GM12878 (cell line): ENCODE measurements around the gene ERC2. TPM values are rescaled to one million over a fixed set of nuclear protein-coding genes. Genes with fewer than 3 reads are reported as not detected.

ENCODE experiments used
- ATAC-seq: fragments of 200-7000 bp; cut with Tn5 transposase; 3 replicates; pipeline ENCODE4 v1.9.1; 2020; ENCODE audit warnings: mild to moderate bottlenecking, moderate library complexity
- BruUV-seq: library from RNA; stranded (reverse); fragments of 400-500 nt; replicated peaks from 2 replicates; lab custom pipeline; 2021; lab: Mats Ljungman, UMichigan
- CTCF ChIA-PET: fragments of 300-600 bp; sonication (Branson Sonifier 250); formaldehyde crosslinking; extraction: SDS; loops from one replicate; lab custom pipeline; 2021; ENCODE audit warnings: inconsistent platforms; lab: Yijun Ruan, JAX
- POLR2A ChIA-PET: fragments of 350-600 bp; formaldehyde crosslinking; extraction: SDS; loops from one replicate; lab custom pipeline; 2021; ENCODE audit warnings: inconsistent platforms; lab: Charles Lee
- RAD21 ChIA-PET: fragments of 300-600 bp; sonication (Branson Sonifier 250); formaldehyde crosslinking; loops from one replicate; lab custom pipeline; 2023; ENCODE audit warnings: antibody characterized with exemption; ENCODE audit not compliant: unreplicated experiment; lab: Charles Lee
- SMC1A ChIA-PET: fragments of 300-600 bp; sonication (Branson Sonifier 250); formaldehyde crosslinking; loops from one replicate; lab custom pipeline; 2023; ENCODE audit not compliant: unreplicated experiment, uncharacterized antibody; lab: Charles Lee
- DNase-seq: peaks from one replicate; pipeline ENCODE4 v3.0.0-alpha.2; 2011; ENCODE audit warnings: low read depth, low spot score
- FAIRE-seq: peaks from 3 replicates; lab custom pipeline; 2011; peaks lifted over from hg19 to GRCh38; lab: Jason Lieb, UNC
- H2AFZ ChIP-seq: 2 replicates; pipeline ENCODE4 v1.6.0; 2011; ENCODE audit warnings: low read depth, low read length, control low read depth; ENCODE audit not compliant: control insufficient read depth
- H3K27ac ChIP-seq: 2 replicates; pipeline ENCODE4 v1.5.1; 2011; ENCODE audit warnings: control low read depth; ENCODE audit not compliant: control insufficient read depth, insufficient read depth
- H3K27me3 ChIP-seq, 2 experiments: replicated peaks in 1 of 2; 2 replicates each; pipeline versions ENCODE4 v1.6.0 to v1.6.1; 2011; ENCODE audit warnings: low read length in 1 of 2; ENCODE audit not compliant: control insufficient read depth in 2 of 2, insufficient read depth in 2 of 2
- H3K36me3 ChIP-seq, 2 experiments: 2 replicates each; pipeline ENCODE4 v1.5.1; 2011; ENCODE audit warnings: low read length in 1 of 2; ENCODE audit not compliant: control insufficient read depth in 2 of 2, insufficient read depth in 2 of 2
- H3K4me1 ChIP-seq: 2 replicates; pipeline ENCODE4 v1.6.1; 2011; ENCODE audit warnings: mild to moderate bottlenecking, low read length, moderate library complexity, mixed read lengths; ENCODE audit not compliant: control insufficient read depth, insufficient read depth
- H3K4me2 ChIP-seq: 2 replicates; pipeline ENCODE4 v1.6.0; 2011; ENCODE audit warnings: control low read depth; ENCODE audit not compliant: control insufficient read depth, insufficient read depth
- H3K4me3 ChIP-seq: fragments of 200-600 bp; sonication (generic); 2 replicates; pipeline ENCODE4 v1.5.1; 2016
- H3K79me2 ChIP-seq: 2 replicates; pipeline ENCODE4 v1.6.0; 2011; ENCODE audit warnings: low read length; ENCODE audit not compliant: control insufficient read depth, insufficient read depth
- H3K9ac ChIP-seq: 2 replicates; pipeline ENCODE4 v1.8.0; 2011; ENCODE audit warnings: low read length, control low read depth, mixed read lengths; ENCODE audit not compliant: control insufficient read depth, insufficient read depth
- H3K9me3 ChIP-seq: replicated peaks from 3 replicates; pipeline ENCODE4 v1.5.1; 2011; ENCODE audit warnings: mild to moderate bottlenecking, low read length; ENCODE audit not compliant: control insufficient read depth, insufficient read depth
- H4K20me1 ChIP-seq: 2 replicates; pipeline ENCODE4 v1.6.0; 2011; ENCODE audit not compliant: control insufficient read depth, insufficient read depth
- CREB1 ChIP-seq: IDR thresholded peaks from 2 replicates; pipeline ENCODE4 v1.6.1; 2012; ENCODE audit warnings: low read depth, mild to moderate bottlenecking, inconsistent platforms
- DPF2 ChIP-seq: fragments of 450-650 bp; IDR thresholded peaks from 2 replicates; pipeline ENCODE4 v1.6.1; 2017; ENCODE audit warnings: mild to moderate bottlenecking
- HDAC6 ChIP-seq: fragments of 200-600 bp; sonication (generic); IDR thresholded peaks from one replicate; pipeline ENCODE4 v1.8.0; 2017; ENCODE audit warnings: antibody characterized with exemption; ENCODE audit not compliant: unreplicated experiment
- IKZF1 ChIP-seq: fragments of 450-650 bp; conservative IDR thresholded peaks from 2 replicates; pipeline ENCODE4 v1.6.1; 2017; ENCODE audit warnings: antibody characterized with exemption, mild to moderate bottlenecking
- MEF2B ChIP-seq: fragments of 450-650 bp; IDR thresholded peaks from 2 replicates; pipeline ENCODE4 v1.6.1; 2018; ENCODE audit warnings: mild to moderate bottlenecking, moderate library complexity; ENCODE audit not compliant: partially characterized antibody, poor library complexity, severe bottlenecking
- MTA2 ChIP-seq: fragments of 450-650 bp; IDR thresholded peaks from 2 replicates; pipeline ENCODE4 v1.6.1; 2016; ENCODE audit warnings: low read depth, mild to moderate bottlenecking, moderate library complexity
- RUNX3 ChIP-seq: IDR thresholded peaks from 2 replicates; pipeline ENCODE4 v1.6.1; 2012; ENCODE audit warnings: low read length, inconsistent platforms
- SPI1 ChIP-seq: IDR thresholded peaks from 2 replicates; pipeline ENCODE4 v1.6.1; 2011; ENCODE audit warnings: low read depth, mild to moderate bottlenecking, low read length, moderate library complexity, borderline replicate concordance; ENCODE audit not compliant: insufficient read depth
- SRF ChIP-seq, 2 experiments: IDR thresholded peaks; 2 replicates each; pipeline ENCODE4 v1.6.1; 2011; ENCODE audit warnings: low read depth in 2 of 2, low read length in 2 of 2, mild to moderate bottlenecking in 1 of 2, moderate library complexity in 1 of 2
- TCF7 ChIP-seq: IDR thresholded peaks from 2 replicates; pipeline ENCODE4 v1.6.1; 2014; ENCODE audit warnings: antibody characterized with exemption, borderline replicate concordance
- WGBS: methylation state at CpG from one replicate; pipeline ENCODE4 v1.1.6; 2016; ENCODE audit warnings: low lambda C conversion rate; ENCODE audit not compliant: insufficient replicate concordance, insufficient coverage; ENCODE audit errors: missing lambda C conversion rate; 5-methylcytosine and 5-hydroxymethylcytosine counted together
- in situ Hi-C: fragments of 300-500 bp; cut with MboI; formaldehyde crosslinking; loops from 9 replicates; pipeline ENCODE4 v1.14.3; 2018; ENCODE audit warnings: mixed read lengths
- intact Hi-C: fragments of 100-400 bp; cut with micrococcal nuclease; formaldehyde crosslinking; loops from one replicate; pipeline ENCODE4 v1.14.2; 2022; ENCODE audit not compliant: unreplicated experiment
- polyA plus RNA-seq, 11 experiments: library from polyadenylated mRNA; depleted of rRNA in 4 of 11; unstranded in 6 of 11; stranded (reverse) in 5 of 11; fragments of >200 nt; fragmentation: Nextera tagmentation in 4 of 11; fragmentation: Illumina TruSeq in 1 of 11; extraction: Ambion mirVana in 4 of 11; extraction: Trizol in 1 of 11; gene quantifications; 1 replicate in 1 of 11; 2 replicates in 10 of 11; pipeline versions ENCODE4 v1.2.1 to v1.2.3, GENCODE V29; 2011 to 2016; ENCODE audit warnings: inconsistent platforms in 2 of 11, missing spikeins in 2 of 11, low read depth in 1 of 11
- total RNA-seq, 4 experiments: library from RNA; depleted of rRNA in 3 of 4; stranded (reverse); fragments of >200 nt in 3 of 4; fragmentation: Illumina TruSeq in 1 of 4; extraction: Trizol in 1 of 4; gene quantifications; 2 replicates each; pipeline versions ENCODE4 v1.2.1 to v1.2.3, GENCODE V29; 2013 to 2021
- TF ChIP-seq, protein P1 (sequence below): fragments of 450-650 bp; formaldehyde crosslinking; IDR thresholded peaks from 2 replicates; pipeline ENCODE4 v1.4.0; 2022; ENCODE audit warnings: mild to moderate bottlenecking, moderate library complexity
- TF ChIP-seq, protein P2 (sequence below): fragments of 450-650 bp; IDR thresholded peaks from 2 replicates; pipeline ENCODE4 v1.6.1; 2014; ENCODE audit warnings: mild to moderate bottlenecking

The ERC2 gene
- total and polyA plus RNA-seq, 10 of the 15 experiments (the other 5 are each of a cell fraction or from before 2014, with no cell fraction given), result 0.06 to 1.4 (median 0.12) TPM; not detected in 3

DNA sequence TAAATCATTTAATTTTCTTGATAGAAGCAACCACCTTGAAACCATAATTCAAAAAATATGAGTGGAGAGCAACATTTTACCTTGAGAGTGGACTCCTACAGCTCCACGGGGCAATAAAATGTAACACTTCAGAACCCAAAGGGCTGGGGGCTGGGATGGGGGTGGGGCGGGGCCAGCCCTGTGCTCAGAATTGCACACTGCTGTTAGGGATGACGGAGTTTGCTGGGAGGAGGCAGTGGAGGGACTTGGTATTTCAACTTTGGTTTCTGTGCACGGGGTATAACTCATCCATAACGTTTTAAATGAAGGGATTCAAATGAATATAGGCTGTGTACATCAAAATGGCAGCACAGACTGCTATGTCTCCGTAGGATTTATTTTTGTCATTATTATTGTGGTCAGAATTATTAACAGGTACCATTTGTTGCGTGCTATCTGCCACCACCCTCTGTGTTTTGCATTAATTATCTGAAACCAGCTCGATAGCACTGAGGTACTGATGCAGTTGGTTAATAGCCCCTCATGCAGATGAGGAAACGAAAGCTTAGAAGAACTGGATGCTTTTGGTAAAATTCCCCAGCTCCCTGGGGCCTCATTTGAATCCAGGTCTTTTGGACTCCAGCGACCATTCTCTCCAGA, 951.8 kb downstream of the ERC2 start:
- in situ Hi-C loops (no loop called here), intact Hi-C loops (no loop called here)
- no peak overlapping the region for H3K9ac ChIP-seq
- ChIA-PET SMC1A (no interaction called here), POLR2A (no interaction called here), CTCF (no interaction called here), RAD21 (no interaction called here)
- TF ChIP-seq SPI1 (peak; percentile 24; the same call in 1 of the 2 replicates), MEF2B (peak; percentile 27), IKZF1 (0 out of 2 replicates have a peak, but pooled peaks have one; percentile 26), MTA2 (0 out of 2 replicates have a peak, but pooled peaks have one; percentile 32), DPF2 (no peak; the same call in 1 of the 2 replicates)
- FAIRE-seq (no peak), DNase-seq (no peak), ATAC-seq (peak; percentile 46; the same call in 2 of the 3 replicates)
- H3K4me2 ChIP-seq, result no peak overlapping the region
- no peaks in the 10 kb centered on the region for H3K9me3 ChIP-seq
- H3K27ac ChIP-seq, result no peak overlapping the region
- H3K79me2 ChIP-seq, result no peaks in the 10 kb centered on the region
- H3K27me3 ChIP-seq, result peaks cover 0 to 2% of the 10 kb centered on the region in 2 experiments; a peak in 1 of 4 replicates
- WGBS, result 29% methylated on average over 10 of the region's 10 CpGs
- no peaks in the 10 kb centered on the region for H4K20me1 ChIP-seq
- H3K4me1 ChIP-seq, result no peaks in the 10 kb centered on the region
- BruUV-seq, result no TSS peak
- H2AFZ ChIP-seq, result no peak overlapping the region
- H3K4me3 ChIP-seq, result no peak overlapping the region
- no peaks in the 10 kb centered on the region for H3K36me3 ChIP-seq

DNA sequence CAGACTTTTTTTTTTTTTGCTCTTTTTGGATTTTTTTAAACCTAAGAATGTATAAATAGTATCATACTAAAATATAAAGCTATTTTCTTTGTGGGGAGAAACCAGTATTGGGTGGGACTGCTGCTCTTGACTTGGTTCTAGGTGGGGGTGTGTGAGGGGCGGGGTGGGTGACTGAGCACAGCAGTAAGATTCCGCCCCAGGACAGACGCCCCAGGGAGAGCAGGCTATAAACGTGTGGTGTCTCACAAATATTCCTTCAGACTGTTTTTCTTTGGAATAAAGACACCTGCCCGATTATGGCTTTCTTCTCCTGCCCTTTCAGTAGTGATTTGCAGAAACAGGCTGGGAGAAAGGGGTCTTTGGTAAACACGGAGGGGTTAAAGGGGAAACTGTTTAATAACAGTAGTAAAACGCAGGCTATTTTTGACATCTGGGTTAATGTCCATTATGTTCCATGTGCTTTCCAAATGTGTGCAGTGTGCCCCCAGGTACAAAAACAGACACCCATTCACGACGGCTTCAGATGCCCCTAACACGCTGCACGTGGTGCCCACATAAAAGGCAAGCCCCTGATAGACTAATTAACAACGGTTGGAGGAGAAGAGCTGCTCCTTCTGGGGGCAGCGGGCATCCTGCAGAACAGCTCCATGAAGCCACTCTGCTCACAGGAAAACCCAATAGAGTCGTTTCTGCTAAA, 952.6 kb downstream of the ERC2 start:
- no peaks in the 10 kb centered on the region for H4K20me1 ChIP-seq
- RAD21 ChIA-PET, result no interaction called here
- POLR2A ChIA-PET, result interaction anchor here (0.6 kb wide), 1 partner anchor 1041 kb away, joined by 3 read pairs; no protein-coding TSS in a partner anchor
- H3K79me2 ChIP-seq, result no peaks in the 10 kb centered on the region
- SMC1A ChIA-PET, result interaction anchor here (1.0 to 1.3 kb wide), 3 partner anchors 10 to 145 kb away, joined by 3 read pairs; no protein-coding TSS in a partner anchor
- in situ Hi-C loops, result no loop called here
- H3K4me3 ChIP-seq, result no peak overlapping the region
- no peaks in the 10 kb centered on the region for H3K9me3 ChIP-seq
- CTCF ChIA-PET, result no interaction called here
- H3K4me2 ChIP-seq, result no peak overlapping the region
- no peak overlapping the region for H3K9ac ChIP-seq
- ATAC-seq (no peak), DNase-seq (no peak), FAIRE-seq (no peak)
- peaks cover 0 to 2% of the 10 kb centered on the region in 2 experiments; a peak in 1 of 4 replicates for H3K27me3 ChIP-seq
- BruUV-seq, result no TSS peak
- WGBS, result 22% methylated on average over 14 of the region's 14 CpGs
- no peak overlapping the region for H2AFZ ChIP-seq
- H3K27ac ChIP-seq, result no peak overlapping the region
- no peaks in the 10 kb centered on the region for H3K4me1 ChIP-seq
- intact Hi-C loops, result no loop called here
- H3K36me3 ChIP-seq, result no peaks in the 10 kb centered on the region
- TF ChIP-seq, protein P1, sequence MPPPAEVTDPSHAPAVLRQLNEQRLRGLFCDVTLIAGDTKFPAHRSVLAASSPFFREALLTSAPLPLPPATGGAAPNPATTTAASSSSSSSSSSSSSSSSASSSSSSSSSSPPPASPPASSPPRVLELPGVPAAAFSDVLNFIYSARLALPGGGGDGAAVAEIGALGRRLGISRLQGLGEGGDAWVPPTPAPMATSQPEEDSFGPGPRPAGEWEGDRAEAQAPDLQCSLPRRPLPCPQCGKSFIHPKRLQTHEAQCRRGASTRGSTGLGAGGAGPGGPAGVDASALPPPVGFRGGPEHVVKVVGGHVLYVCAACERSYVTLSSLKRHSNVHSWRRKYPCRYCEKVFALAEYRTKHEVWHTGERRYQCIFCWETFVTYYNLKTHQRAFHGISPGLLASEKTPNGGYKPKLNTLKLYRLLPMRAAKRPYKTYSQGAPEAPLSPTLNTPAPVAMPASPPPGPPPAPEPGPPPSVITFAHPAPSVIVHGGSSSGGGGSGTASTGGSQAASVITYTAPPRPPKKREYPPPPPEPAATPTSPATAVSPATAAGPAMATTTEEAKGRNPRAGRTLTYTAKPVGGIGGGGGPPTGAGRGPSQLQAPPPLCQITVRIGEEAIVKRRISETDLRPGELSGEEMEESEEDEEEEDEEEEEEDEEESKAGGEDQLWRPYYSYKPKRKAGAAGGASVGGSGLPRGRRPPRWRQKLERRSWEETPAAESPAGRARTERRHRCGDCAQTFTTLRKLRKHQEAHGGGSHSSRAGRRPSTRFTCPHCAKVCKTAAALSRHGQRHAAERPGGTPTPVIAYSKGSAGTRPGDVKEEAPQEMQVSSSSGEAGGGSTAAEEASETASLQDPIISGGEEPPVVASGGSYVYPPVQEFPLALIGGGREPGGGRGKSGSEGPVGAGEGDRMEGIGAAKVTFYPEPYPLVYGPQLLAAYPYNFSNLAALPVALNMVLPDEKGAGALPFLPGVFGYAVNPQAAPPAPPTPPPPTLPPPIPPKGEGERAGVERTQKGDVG (CRISPR knock-in tag), result no peak
- TF ChIP-seq TCF7 (no peak), SRF (IDR thresholded peaks at IDR 0.05; ENCODE audit: low read depth in 2 of 2, low read length in 2 of 2) (no peak), RUNX3 (no peak), HDAC6 (no peak), CREB1 (no peak)
- TF ChIP-seq, protein P2, sequence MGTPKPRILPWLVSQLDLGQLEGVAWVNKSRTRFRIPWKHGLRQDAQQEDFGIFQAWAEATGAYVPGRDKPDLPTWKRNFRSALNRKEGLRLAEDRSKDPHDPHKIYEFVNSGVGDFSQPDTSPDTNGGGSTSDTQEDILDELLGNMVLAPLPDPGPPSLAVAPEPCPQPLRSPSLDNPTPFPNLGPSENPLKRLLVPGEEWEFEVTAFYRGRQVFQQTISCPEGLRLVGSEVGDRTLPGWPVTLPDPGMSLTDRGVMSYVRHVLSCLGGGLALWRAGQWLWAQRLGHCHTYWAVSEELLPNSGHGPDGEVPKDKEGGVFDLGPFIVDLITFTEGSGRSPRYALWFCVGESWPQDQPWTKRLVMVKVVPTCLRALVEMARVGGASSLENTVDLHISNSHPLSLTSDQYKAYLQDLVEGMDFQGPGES, result no peak
